T-helper 1 cell (primary cell): ENCODE results near the gene ZFHX3.

ENCODE experiments used
- DNase-seq, 5 donors: peaks; one replicate each; pipeline ENCODE4 v3.0.0-alpha.2; 2012 to 2020

Gene ZFHX3

DNA sequence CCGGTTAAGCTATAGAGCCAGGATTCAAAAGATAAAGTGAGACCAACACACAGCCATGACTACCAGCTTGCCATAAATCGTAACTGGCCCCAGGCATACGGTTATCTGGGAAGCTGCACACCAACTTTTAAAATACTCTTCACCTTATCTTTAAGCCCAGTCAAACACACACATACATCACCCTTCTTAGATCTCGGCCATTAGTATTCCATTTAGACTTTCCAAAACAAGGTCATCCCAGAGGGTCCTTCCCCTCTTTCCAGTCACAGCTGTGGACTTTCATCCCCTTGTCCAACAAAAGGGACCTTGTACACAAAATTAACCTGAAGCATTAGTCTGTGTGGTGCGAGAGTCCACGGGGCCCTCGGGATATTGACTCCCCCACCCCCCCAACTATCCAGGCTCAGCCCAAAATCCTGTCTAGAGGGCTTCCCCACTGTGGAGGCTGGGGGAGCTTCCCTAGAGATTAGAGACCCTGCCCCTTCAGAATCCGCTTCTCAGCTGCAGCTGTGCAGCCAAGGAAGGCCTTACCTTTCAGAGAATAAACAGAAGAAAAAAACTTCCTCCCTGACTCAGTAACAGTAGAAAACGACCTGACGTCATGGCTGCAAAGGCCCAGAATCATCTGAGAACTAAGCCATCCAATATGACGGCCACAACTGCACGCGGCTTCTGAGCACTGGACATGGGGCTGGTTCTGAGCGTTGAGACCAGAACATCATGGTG, 9.9 kb downstream of the ZFHX3 start:
- DNase-seq = no peak

DNA sequence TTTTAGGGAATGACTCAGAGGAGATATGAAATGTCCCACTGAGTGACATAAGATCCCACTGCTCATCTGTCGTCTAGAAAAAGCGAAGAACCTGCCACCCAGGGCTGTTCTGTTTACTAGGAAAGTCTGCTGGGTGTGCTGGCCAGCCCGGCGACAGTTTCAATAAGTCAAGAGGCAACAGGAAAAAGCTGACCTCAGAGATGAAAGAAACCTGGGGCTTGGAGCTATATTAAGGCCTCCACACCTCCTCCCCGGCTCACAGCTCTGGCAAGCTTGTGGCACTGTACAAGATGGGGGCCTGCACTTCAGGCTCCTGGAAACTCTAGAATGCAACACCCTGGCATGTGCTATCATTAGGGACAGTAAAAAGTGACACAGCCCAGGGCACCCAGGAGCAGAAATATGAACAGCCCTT, 10.6 kb downstream of the ZFHX3 start:
- DNase-seq = no peak

DNA sequence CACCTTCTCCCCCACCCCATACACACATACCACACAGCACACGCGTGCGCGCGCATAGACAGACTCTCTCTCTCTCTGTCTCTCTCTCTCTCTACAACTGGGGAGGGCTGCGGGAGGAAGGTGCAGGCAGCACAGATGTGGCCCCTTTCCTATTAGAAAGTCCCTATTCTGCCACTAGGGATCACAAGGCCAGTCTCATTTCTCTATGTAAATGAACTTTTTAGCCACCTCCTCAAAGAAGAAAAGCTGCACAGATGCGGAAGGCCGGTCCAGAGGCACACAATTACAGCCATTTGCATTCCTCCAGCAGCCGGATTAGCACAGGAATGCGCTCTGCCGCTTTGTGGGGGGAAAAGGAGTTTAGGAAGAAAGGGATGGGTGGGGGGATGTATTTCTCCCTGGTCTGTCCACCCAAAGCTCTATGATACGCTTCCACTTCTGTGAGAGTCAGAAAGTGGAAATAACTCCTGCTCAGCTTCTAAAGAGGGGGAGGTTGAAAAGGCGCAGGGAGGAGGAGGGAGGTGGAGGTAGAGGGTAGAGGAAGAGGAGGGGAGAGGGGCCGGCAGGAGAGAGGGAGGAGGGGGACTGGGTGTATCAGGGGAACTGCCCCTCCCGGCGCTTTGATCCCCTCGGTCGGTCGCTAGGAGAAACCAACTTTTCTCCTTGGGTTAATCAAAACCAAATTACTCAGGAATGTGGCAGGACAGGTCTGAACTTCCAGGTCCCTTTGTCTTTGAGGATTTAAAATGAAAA, 11.7 kb downstream of the ZFHX3 start:
- no peak for DNase-seq

DNA sequence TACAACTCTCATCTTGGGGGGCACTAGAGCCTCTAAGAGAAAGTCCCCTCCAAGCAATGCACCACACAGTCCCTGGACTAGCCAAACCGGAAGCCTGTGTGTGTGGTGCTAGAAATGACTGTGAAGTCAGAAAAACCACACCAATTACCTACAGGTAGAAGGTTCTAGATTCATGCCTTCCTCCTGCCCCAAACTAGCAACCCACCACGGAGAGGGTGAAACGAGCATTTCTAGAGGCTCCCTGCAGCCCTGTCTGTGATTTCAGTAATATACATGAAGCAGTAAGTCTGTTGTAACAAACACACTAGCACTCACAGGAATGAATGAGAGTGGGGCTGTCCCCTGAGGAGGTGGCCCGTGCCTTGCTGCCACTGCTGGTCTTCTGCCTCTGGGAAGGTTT, 13.6 kb downstream of the ZFHX3 start:
- DNase-seq = no peak

DNA sequence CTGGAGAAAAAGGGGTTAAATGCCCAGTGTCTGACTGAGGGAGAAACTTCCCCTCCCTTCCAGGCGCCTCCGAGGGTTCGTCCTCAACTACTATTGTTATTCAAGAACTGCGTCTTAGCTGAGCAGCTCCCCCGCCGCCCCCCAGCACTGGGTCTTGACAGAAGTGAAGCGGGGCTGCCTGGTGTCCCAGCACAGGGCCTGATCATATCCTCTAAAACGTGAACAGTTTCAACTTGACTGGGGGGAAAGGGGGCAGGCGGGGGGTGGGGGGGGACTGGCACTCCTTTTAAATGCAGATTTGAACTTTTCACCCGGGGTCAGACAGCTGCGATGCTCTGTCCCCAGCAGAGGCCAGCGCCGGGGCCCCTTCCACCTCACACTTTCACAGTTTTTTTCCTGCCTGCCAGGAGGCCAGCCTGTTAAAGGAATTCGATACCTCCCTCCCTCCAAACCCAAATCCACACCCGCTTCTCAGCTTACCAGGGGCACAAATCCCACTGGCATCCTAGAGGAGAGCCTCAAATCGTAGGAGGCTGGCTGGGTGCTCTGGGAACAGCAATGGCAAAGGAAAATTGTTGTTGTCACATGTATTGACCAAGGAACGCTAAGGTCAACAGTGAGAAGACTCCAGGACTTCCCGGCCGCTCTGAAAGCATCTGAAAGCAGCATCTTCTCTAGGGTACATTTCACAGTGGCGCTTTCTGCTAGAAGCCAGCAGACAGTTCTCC, 14.5 kb downstream of the ZFHX3 start:
- DNase-seq = no peak

DNA sequence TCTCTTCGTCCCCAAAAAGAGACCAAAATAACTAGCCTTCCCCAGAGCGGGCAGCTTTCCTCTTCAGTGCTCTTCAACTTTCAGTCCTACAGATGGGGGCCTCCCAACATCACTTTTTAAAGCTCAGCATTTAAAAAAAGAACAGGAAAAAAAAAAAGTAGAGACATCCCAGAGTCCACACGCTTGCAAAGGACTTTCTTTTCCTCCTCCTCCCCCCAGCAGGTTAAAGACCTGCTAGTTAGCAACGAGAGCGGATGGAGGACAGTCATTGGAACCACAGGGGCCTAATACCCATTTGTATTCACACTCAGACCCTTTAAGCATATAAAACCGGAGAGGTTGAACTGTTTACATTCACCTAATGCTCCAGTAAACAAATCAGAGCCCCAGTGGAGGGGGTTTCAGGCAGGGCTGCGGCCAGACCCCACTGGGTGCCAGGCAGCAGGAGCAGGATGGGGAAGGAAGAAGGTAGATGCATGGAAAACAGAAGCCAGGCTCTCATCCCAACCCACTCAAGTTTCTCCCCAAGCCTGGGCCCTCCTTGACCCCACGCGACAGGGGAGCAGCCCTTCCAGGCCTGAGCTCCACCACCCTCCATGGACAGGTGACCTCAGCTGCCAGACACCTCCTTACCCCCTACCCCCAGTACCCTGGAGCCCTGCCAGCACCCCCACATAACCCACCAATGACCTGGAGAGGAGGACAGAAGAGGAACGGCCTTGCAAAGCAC, 15.2 kb downstream of the ZFHX3 start:
- DNase-seq = no peak

DNA sequence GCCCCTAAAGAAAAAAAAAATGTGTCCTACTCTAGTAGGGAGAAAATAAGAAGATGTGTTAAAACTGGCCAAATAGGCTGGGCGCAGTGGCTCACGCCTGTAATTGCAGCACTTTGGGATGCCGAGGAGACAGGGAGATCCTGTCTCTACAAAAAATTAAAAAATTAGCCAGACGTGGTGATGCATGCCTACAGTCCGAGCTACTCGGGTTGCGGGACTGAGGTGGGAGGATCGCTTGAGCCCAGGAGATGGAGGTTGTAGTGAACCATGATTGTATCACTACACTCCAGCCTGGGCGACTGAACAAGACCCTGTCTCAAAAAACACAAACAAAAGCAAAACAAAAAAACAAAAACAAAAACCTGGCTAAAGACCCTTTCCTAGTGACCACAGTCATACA, 15.9 kb downstream of the ZFHX3 start:
- no peak for DNase-seq

DNA sequence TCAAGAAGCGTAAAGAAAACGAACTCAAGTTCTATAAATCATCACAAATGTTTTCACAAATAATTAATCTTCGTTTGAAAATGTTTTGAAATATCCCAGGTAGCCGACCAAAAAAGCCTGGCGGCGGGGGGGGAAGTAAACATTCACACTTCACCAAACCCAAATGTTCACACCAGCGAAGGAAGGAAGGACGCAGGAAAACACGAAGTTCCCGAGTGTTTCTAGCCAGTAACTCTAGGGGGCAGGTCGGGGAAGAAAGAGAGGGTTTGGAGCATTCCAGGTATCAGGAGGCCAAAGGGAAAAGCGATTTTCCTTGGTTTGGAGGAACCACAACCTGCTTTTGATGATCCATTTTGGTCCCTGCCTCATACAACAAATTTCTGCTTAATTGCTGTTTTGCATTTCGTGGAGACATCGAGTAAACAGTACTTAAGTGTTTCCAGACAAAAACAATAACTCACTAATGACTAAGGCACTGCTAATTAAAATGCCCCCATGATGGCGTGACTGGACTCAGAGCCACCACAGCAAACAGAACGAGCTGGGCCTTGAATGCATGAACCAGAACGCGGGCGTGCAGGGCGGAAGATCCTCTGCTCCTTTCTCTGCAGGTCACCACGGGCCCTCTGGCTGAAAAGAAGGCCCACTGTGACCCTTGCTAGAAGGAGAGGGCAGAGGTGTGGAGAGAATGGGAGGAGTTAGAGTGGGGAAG, 16.6 kb downstream of the ZFHX3 start:
- no peak for DNase-seq

DNA sequence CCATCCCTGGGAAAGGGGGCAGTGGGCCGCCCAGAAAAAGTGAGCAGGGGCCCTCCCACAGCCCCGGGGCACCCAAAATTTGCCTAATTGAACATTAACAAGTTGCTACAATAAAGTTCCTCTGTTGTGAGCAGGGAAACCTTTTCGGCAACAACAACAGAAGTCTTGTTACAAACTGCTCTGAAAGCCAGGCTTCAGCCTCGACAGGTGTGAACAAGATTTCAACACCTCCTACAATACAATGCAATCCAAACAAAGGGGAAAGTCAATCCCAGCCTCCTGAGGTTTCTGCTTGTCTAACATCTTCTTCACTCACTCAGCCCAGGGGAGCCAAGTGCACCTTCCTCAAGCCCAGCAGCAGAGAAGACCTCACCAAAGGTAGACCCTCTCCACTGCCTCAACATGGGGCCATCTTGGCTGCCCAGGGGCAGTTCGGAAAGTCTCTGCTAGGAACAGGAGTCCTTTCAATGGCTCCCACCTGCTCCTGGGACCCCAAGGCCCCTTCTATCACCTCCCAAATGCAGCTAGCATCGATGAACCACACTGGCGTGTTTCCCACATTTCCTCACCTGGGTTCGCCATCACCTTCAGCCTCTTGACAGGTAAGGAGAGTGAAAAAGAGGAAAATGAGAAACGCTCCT, 19.1 kb downstream of the ZFHX3 start:
- DNase-seq = no peak

DNA sequence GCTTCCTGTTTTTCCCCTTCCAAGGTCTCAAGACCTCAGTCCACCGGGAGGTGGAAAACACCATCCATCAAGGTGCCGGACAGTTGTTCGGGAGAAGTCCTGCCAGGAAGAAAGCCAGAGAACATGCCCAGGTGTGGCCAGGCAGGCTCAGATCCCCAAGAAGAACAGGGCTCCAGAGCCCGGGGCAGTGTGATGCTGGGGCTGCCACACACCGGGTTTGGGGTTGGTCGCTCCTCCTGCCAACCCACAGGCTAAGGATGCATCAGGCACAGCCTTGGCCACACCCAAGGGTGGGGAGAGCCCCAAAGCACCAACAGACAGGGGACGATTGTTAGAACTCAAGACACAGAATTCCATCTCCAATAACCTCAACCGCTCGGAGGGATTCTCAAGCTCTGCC, 19.7 kb downstream of the ZFHX3 start:
- no peak for DNase-seq

DNA sequence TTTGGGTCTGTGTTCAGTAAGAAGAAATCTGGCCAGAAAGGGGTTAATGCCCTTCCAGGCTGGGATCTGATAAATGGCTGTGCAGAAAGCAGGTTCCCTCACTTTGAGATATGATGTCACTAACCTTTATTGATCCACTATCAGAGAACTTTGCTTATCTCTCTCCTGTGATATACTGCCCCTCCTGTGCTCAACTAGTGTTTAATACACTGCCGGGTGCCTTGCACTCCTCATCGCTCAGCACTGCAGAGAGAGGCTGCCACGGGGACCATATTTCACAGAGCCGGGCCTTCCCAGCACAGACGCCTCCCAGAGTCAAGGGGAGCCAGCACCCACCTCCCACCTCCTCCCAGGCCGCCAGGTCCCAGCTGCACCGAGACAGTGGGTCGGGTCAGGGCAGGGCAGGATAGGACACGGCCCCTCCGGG, 20.2 kb downstream of the ZFHX3 start:
- no peak for DNase-seq

DNA sequence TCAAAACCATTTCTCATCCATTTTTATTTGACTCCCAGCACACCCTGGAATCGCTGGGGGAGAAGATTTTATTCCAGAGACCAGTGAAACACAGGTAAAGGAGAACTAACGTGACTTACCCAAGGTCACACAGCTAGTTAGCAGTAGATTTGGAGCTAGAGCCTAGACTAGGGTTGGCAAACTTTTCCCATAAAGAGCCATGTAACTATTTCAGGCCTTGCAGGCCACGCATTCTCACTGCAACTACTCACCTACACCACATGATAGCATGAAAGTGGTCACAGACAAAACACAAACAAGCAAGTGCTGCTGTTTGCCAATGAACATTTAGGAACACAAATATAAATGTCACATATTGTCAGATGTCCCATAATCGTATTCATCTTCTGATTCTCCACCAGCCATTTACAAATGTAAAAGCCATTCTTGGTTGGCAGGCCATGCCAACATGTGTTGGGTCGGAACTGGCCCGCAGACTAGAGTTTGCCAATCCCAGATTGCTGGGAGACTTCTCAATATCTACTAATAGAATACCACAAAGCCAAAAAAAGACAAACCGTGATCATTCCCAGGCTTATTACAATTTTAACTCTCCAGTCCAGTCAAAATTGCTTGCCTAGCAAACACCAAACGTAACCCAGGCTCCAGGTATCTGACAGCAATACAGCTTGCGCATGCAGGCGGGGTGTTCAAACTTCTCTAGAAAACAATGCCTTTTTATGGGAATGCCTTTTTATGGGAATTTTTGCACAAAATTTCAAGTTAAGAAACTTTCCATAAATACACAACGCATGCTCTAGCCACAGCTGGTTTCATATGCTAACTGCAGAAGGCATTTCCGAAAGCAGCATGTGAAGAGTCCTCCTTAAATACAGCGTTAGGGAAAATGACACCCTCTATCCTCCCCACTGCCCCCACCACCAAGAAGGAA, 20.9 kb downstream of the ZFHX3 start:
- no peak for DNase-seq

DNA sequence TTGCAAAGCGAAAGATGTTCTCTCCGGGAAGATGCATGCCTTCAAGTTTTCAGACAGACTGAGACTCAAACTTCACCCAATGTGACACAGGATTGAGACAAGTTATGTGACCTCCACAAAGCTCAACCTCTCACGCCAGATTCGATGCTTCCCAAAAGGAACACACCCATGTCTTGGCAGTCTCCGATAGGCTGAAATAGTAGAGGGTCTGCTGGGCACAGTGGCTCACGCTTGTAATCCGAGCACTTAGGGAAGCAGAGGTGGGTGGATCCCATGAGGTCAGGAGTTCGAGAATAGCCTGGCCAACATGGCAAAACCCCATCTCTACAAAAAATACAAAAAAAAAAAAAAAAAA, 22.1 kb downstream of the ZFHX3 start:
- DNase-seq = no peak

DNA sequence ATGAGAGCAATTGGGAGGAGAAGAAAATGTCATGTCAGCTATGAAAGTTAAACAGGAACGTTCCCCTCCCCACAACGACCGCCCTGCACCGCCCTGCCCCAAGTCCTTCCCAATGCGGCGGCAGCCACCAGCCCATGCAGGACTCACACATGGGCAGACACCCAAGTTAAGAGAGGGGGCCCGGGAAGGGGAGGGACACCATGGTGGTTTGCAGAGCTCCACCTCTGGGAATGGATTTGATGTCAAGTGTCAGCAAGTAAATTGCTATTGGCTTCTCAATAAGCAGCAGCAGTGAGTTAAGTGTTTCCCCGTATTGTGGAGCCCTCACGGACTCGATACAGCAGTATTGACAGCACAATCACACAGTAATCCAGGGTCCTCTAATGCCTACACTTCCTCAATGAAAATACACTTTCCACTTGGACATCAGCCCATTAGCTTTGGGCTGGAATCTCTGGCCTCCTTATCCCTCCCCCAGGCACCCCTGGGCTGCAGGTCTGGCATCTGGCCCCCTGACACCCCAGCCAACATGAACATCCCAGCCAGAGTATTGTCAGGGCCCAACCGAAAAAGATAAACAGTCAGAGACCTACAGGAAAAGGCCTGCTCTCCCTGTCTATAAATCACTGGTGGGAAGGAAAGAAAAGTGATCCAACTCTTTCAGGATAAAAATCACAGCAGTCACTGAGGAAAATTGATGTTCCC, 22.6 kb downstream of the ZFHX3 start:
- DNase-seq = no peak

DNA sequence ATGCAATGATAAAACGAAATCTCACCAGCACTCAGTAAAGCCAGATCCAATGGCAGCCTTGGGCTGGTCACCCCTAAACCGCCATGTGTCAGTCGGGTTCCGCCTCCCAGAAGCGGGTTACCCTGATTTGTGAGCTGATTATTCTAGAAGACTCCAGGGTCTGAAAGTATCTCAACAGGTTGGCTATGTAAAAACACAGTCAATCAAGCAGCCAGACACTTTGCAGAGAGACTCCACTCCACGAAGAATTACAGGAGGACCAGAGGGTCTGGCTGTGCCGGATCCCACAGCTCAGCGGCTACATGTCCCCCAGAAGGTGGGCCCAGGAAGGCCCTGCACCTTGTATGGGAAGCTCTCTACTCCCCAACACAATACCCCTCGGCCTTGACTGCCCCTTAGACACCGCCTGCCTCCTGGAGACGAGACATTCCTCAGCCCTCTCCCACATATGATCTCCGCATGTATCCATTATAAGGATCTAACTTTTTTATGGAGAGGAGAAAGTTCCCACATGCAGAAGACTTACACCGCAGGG, 23.3 kb downstream of the ZFHX3 start:
- DNase-seq = no peak

DNA sequence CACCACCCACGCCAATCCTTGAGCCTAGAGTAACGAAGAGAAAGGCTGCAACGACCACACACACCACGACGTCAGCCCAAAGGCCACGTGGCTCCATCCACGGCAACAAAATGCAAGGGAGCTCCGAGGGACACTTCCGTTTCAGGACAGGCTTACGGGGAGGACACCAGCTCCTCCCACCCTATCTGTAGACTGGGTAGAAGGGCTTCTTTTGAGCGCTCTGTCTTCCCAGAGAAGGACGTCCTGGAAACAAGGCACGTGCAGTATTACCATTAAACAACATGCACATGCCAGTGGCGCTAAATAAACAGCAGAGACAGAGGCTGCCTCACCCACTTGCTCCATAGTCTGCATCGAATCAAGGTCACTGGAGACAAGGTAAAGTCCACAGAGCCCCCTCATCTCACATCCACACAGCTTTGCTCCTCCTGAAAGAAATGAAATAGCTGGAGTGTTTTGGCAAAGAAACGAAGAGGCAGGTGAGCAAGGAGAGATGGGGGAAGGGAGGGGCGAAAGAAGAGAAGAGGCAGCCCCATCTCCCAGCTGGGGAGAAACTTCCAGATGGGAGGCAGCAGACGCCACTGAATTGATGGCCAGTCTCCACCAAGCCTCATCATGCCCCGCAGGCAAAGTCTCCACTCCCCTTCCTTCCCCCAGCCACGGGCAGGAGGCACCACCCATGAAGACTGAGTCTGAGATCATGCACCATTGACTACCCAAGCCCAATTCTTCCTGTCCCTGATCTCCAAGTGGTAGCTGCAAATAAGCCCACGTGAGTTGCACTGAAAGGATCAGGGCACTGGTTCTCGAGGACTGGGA, 24.0 kb downstream of the ZFHX3 start:
- no peak for DNase-seq

DNA sequence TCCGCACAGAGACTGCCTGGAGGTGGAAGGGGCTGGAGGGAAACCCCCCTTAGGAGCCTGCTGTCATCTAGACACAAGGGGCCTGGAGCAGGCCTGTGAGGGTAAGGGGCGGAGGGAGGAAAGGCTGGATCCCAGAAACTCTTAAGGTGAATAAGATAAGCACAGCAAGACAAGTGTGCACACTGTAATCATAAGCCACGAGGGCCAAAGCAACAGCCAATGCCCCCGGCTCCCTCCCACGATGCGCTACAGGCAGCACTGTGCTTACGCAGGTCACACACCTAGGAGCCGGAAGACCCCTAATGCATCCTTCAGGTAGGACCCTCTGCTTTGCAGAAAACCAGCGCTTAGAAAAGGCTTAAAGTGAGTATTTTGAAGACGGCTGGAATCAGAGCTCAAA, 24.6 kb downstream of the ZFHX3 start:
- no peak for DNase-seq

DNA sequence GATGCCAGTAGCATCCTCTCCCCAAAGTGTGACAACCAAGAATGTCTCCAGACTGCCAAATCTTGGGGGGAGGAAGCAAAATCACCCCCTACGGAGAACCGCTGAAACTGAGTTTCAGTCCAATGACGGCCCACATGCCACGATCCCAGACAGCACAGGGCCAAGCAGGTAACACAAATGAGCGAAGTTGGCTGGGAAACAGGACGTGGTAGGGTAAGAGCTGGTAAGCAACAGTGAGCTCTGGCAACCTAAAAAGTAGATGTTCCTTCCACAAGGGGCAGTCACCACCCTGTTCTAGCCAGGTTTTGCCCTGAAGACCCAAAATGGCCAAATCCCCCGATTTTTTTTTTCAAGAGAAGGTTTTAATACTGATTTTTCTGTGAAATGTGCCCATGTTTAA, 25.4 kb downstream of the ZFHX3 start:
- no peak for DNase-seq
